Glutamatergic neuron (in vitro differentiated cells): ENCODE results near the gene ZNF546. TPM values are rescaled to one million over a fixed set of nuclear protein-coding genes. Genes with fewer than 3 reads are reported as not detected.

ENCODE experiments used
- DNase-seq: peaks from one replicate; pipeline ENCODE4 v3.0.0; 2022
- H3K27ac Mint-ChIP-seq: one replicate; pipeline ENCODE4 v1.8.0; 2020; ENCODE audit warnings: mild to moderate bottlenecking, mixed read lengths, inconsistent platforms; ENCODE audit not compliant: unreplicated experiment
- H3K27me3 Mint-ChIP-seq: one replicate; pipeline ENCODE4 v1.8.0; 2020; ENCODE audit warnings: mild to moderate bottlenecking, moderate library complexity, mixed read lengths, inconsistent platforms; ENCODE audit not compliant: unreplicated experiment
- H3K36me3 Mint-ChIP-seq: one replicate; pipeline ENCODE4 v1.8.0; 2020; ENCODE audit warnings: mild to moderate bottlenecking, mixed read lengths, inconsistent platforms; ENCODE audit not compliant: unreplicated experiment
- H3K4me1 Mint-ChIP-seq: one replicate; pipeline ENCODE4 v1.8.0; 2020; ENCODE audit warnings: mild to moderate bottlenecking, low read depth, mixed read lengths, inconsistent platforms; ENCODE audit not compliant: unreplicated experiment
- H3K4me3 Mint-ChIP-seq: one replicate; pipeline ENCODE4 v1.8.0; 2020; ENCODE audit warnings: mild to moderate bottlenecking, mixed read lengths, inconsistent platforms; ENCODE audit not compliant: unreplicated experiment
- H3K9me3 Mint-ChIP-seq: one replicate; pipeline ENCODE4 v1.8.0; 2020; ENCODE audit warnings: mild to moderate bottlenecking, moderate library complexity, mixed read lengths, inconsistent platforms; ENCODE audit not compliant: unreplicated experiment
- total RNA-seq: library from RNA; stranded (reverse); fragmentation: NEBNext Ultra II Directional; extraction: Animal tissue kit (Norgen Biotek cat#: 25700); gene quantifications from one replicate; pipeline ENCODE4 v1.2.1, GENCODE V29; 2021; ENCODE audit not compliant: unreplicated experiment
- TF ChIP-seq, protein P1 (sequence below): fragments of 200-600 bp; sonication (generic); IDR thresholded peaks from one replicate; pipeline ENCODE4 v1.5.0; 2021; ENCODE audit not compliant: partially characterized antibody, unreplicated experiment

The ZNF546 gene
- total RNA-seq, 1 donor from 2014 or later: 3.2 TPM

GRCh38 chr19:40054632-40055031, 57.8 kb downstream of the ZNF546 start:
- peaks cover 33% of the 10 kb centered on the region for H3K36me3 Mint-ChIP-seq
- H3K27me3 Mint-ChIP-seq: no peaks in the 10 kb centered on the region
- H3K4me3 Mint-ChIP-seq: peak overlapping the region; percentile 100
- no peak overlapping the region for H3K27ac Mint-ChIP-seq
- peaks cover 2% of the 10 kb centered on the region for H3K4me1 Mint-ChIP-seq
- H3K9me3 Mint-ChIP-seq: peaks cover 11% of the 10 kb centered on the region
- no peak for DNase-seq
- TF ChIP-seq, protein P1, sequence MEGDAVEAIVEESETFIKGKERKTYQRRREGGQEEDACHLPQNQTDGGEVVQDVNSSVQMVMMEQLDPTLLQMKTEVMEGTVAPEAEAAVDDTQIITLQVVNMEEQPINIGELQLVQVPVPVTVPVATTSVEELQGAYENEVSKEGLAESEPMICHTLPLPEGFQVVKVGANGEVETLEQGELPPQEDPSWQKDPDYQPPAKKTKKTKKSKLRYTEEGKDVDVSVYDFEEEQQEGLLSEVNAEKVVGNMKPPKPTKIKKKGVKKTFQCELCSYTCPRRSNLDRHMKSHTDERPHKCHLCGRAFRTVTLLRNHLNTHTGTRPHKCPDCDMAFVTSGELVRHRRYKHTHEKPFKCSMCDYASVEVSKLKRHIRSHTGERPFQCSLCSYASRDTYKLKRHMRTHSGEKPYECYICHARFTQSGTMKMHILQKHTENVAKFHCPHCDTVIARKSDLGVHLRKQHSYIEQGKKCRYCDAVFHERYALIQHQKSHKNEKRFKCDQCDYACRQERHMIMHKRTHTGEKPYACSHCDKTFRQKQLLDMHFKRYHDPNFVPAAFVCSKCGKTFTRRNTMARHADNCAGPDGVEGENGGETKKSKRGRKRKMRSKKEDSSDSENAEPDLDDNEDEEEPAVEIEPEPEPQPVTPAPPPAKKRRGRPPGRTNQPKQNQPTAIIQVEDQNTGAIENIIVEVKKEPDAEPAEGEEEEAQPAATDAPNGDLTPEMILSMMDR: no peak

- TF ChIP-seq, protein P1: no peak
- Mint-ChIP-seq H3K36me3 (peaks cover 34% of the 10 kb centered on the region), H3K9me3 (peaks cover 11% of the 10 kb centered on the region), H3K4me3 (peak overlapping the region; percentile 100), H3K4me1 (peaks cover 2% of the 10 kb centered on the region), H3K27me3 (no peaks in the 10 kb centered on the region), H3K27ac (no peak overlapping the region)
- DNase-seq: no peak
These were observed 58.2 kb downstream of the ZNF546 start for GRCh38 chr19:40055049-40055448.

GRCh38 chr19:40055832-40056504, 59.1 kb downstream of the ZNF546 start, which contains the start of gene ZNF780B:
Gene ZNF780B, minus strand, starts transcription at chr19:40056231. Its CDS starts 5,899 bp downstream, at chr19:40050332.
- H3K36me3 Mint-ChIP-seq: peaks cover 34% of the 10 kb centered on the region
- peak within 1 kb of the TSS; percentile 100 for H3K4me3 Mint-ChIP-seq
- peaks cover 2% of the 10 kb centered on the region for H3K4me1 Mint-ChIP-seq
- H3K27me3 Mint-ChIP-seq: no peaks in the 10 kb centered on the region
- TF ChIP-seq, protein P1: no peak
- H3K9me3 Mint-ChIP-seq: peaks cover 11% of the 10 kb centered on the region
- peak; percentile 70 for DNase-seq
- H3K27ac Mint-ChIP-seq: peak within 1 kb of the TSS; percentile 92

- Mint-ChIP-seq H3K27me3 (no peaks in the 10 kb centered on the region), H3K4me3 (peak overlapping the region; percentile 100), H3K36me3 (peaks cover 34% of the 10 kb centered on the region), H3K9me3 (peaks cover 11% of the 10 kb centered on the region), H3K4me1 (peaks cover 2% of the 10 kb centered on the region), H3K27ac (no peak overlapping the region)
- no peak for DNase-seq
- TF ChIP-seq, protein P1: no peak
These were observed 59.6 kb downstream of the ZNF546 start for GRCh38 chr19:40056505-40056904.

DNA sequence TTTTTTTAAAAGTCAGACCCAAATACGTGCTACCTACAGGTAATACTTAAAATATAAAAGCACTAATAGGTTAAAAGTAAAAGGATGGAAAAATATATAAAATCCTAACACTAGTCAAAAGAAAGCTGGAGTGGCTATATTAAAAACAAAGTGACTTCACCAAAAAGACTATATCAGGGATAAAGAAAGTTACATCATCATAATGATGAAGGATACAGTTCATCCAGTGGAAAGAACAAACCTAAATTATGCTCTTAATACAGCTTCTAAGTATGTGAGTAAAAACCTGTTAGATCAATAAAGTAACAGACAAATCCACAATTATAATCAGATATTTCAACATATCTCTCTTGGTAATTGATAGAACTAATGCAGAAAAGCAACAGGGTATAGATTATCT, 60.3 kb downstream of the ZNF546 start:
- peak overlapping the region; percentile 100 for H3K4me3 Mint-ChIP-seq
- H3K27me3 Mint-ChIP-seq: no peaks in the 10 kb centered on the region
- no peak for DNase-seq
- no peak overlapping the region for H3K27ac Mint-ChIP-seq
- TF ChIP-seq, protein P1: no peak
- peaks cover 2% of the 10 kb centered on the region for H3K4me1 Mint-ChIP-seq
- H3K36me3 Mint-ChIP-seq: peaks cover 33% of the 10 kb centered on the region
- H3K9me3 Mint-ChIP-seq: peaks cover 11% of the 10 kb centered on the region
